NCI-H510A treated with DMSO at 0.1 percent for 48 hours (cell line): Measurements from ENCODE around the gene VAMP5.

ENCODE experiments used
- DNase-seq: peaks from one replicate; lab custom pipeline; 2025; lab: John Stamatoyannopoulos, UW

VAMP5 gene

GRCh38 chr2:85635636-85636035 lies 51.4 kb downstream of the VAMP5 start:
- no peak for DNase-seq

GRCh38 chr2:85642725-85643124 lies 58.5 kb downstream of the VAMP5 start:
- DNase-seq, result no peak
